Caco-2 (cell line): Measurements from ENCODE around the gene IGSF23. TPM values are rescaled to one million over a fixed set of nuclear protein-coding genes. Genes with fewer than 3 reads are reported as not detected.

ENCODE experiments used
- BruUV-seq: library from RNA; stranded (reverse); fragments of 400-500 nt; replicated peaks from 2 replicates; lab custom pipeline; 2021; lab: Mats Ljungman, UMichigan
- CTCF ChIA-PET: fragments of 300-600 bp; sonication (Branson Sonifier 250); formaldehyde crosslinking; loops from one replicate; lab custom pipeline; 2022; ENCODE audit warnings: antibody characterized with exemption; lab: Charles Lee
- POLR2A ChIA-PET: fragments of 300-600 bp; sonication (Branson Sonifier 250); formaldehyde crosslinking; loops from one replicate; lab custom pipeline; 2022; ENCODE audit warnings: antibody characterized with exemption; lab: Charles Lee
- DNase-seq, 2 experiments: peaks; one replicate each; pipeline versions ENCODE4 v3.0.0 to v3.0.0-alpha.2; 2020 to 2022
- H3K27me3 ChIP-seq: replicated peaks from 2 replicates; pipeline ENCODE4 v1.6.0; 2011; ENCODE audit warnings: low read length; ENCODE audit not compliant: control insufficient read depth, insufficient read depth
- H3K36me3 ChIP-seq: 2 replicates; pipeline ENCODE4 v1.5.1; 2011; ENCODE audit warnings: low read length; ENCODE audit not compliant: control insufficient read depth, insufficient read depth
- H3K4me1 ChIP-seq: fragments of 250-450 bp; sonication (Bioruptor Pico); 2 replicates; pipeline ENCODE4 v1.5.1; 2020; ENCODE audit warnings: mild to moderate bottlenecking
- H3K4me3 ChIP-seq: 2 replicates; pipeline ENCODE4 v1.5.1; 2011; ENCODE audit warnings: low read depth, mild to moderate bottlenecking, control low read depth, low read length
- H3K9me3 ChIP-seq: fragments of 250-450 bp; sonication (Bioruptor Pico); 2 replicates; pipeline ENCODE4 v1.5.1; 2020; ENCODE audit warnings: mild to moderate bottlenecking, moderate library complexity
- H3K27ac Mint-ChIP-seq: one replicate; pipeline ENCODE4 v1.8.0; 2022; ENCODE audit warnings: mixed read lengths; ENCODE audit not compliant: unreplicated experiment
- H3K27me3 Mint-ChIP-seq: one replicate; pipeline ENCODE4 v1.8.0; 2022; ENCODE audit warnings: mixed read lengths; ENCODE audit not compliant: insufficient read depth, unreplicated experiment
- H3K36me3 Mint-ChIP-seq: one replicate; pipeline ENCODE4 v1.8.0; 2022; ENCODE audit warnings: mild to moderate bottlenecking, mixed read lengths; ENCODE audit not compliant: insufficient read depth, unreplicated experiment
- H3K4me1 Mint-ChIP-seq: one replicate; pipeline ENCODE4 v1.8.0; 2022; ENCODE audit warnings: low read depth, mixed read lengths; ENCODE audit not compliant: unreplicated experiment
- H3K4me3 Mint-ChIP-seq: one replicate; pipeline ENCODE4 v1.8.0; 2022; ENCODE audit warnings: mild to moderate bottlenecking, moderate library complexity, mixed read lengths; ENCODE audit not compliant: unreplicated experiment
- H3K9me3 Mint-ChIP-seq: one replicate; pipeline ENCODE4 v1.8.0; 2022; ENCODE audit warnings: mixed read lengths; ENCODE audit not compliant: unreplicated experiment
- CTCF ChIP-seq, 2 experiments: fragments of 200-600 bp in 1 of 2; IDR thresholded peaks; 1 replicate in 1 of 2; 2 replicates in 1 of 2; pipeline versions ENCODE4 v1.5.1 to v1.8.0; 2011 to 2022; ENCODE audit warnings: antibody characterized with exemption in 1 of 2, control low read depth in 1 of 2, inconsistent platforms in 1 of 2, low read depth in 1 of 2, low read length in 1 of 2, mild to moderate bottlenecking in 1 of 2, moderate library complexity in 1 of 2; ENCODE audit not compliant: insufficient read depth in 1 of 2, severe bottlenecking in 1 of 2, unreplicated experiment in 1 of 2
- intact Hi-C: fragments of 100-400 bp; cut with micrococcal nuclease; formaldehyde crosslinking; loops from one replicate; pipeline ENCODE4 v1.10.0; 2022; ENCODE audit not compliant: unreplicated experiment
- total RNA-seq: library from RNA; stranded (reverse); gene quantifications from 2 replicates; pipeline ENCODE4 v1.2.3, GENCODE V29; 2022

Gene IGSF23
- total RNA-seq, 1 experiment from 2014 or later, result 3.9 TPM

GRCh38 chr19:44647144-44647543, 33.8 kb downstream of the IGSF23 start:
- peak overlapping the region; percentile 37 for H3K27ac Mint-ChIP-seq
- H3K4me3 ChIP-seq, result no peak overlapping the region
- H3K4me1 Mint-ChIP-seq, result peaks cover 5% of the 10 kb centered on the region
- H3K36me3 Mint-ChIP-seq, result peaks cover 84% of the 10 kb centered on the region
- no peak for TF ChIP-seq CTCF (IDR thresholded peaks at IDR 0.05; ENCODE audit: insufficient read depth in 1 of 2, low read depth in 1 of 2, low read length in 1 of 2, severe bottlenecking in 1 of 2, unreplicated experiment in 1 of 2)
- no peaks in the 10 kb centered on the region for H3K9me3 ChIP-seq
- H3K4me1 ChIP-seq, result peaks cover 12% of the 10 kb centered on the region
- ChIA-PET POLR2A (no interaction called here), CTCF (no interaction called here)
- no peak overlapping the region for H3K4me3 Mint-ChIP-seq
- peaks cover 16% of the 10 kb centered on the region for H3K36me3 ChIP-seq
- no peaks in the 10 kb centered on the region for H3K27me3 ChIP-seq
- BruUV-seq, result no TSS peak
- intact Hi-C loops, result no loop called here
- no peaks in the 10 kb centered on the region for H3K9me3 Mint-ChIP-seq
- DNase-seq, result no peak
- H3K27me3 Mint-ChIP-seq, result no peaks in the 10 kb centered on the region

DNA sequence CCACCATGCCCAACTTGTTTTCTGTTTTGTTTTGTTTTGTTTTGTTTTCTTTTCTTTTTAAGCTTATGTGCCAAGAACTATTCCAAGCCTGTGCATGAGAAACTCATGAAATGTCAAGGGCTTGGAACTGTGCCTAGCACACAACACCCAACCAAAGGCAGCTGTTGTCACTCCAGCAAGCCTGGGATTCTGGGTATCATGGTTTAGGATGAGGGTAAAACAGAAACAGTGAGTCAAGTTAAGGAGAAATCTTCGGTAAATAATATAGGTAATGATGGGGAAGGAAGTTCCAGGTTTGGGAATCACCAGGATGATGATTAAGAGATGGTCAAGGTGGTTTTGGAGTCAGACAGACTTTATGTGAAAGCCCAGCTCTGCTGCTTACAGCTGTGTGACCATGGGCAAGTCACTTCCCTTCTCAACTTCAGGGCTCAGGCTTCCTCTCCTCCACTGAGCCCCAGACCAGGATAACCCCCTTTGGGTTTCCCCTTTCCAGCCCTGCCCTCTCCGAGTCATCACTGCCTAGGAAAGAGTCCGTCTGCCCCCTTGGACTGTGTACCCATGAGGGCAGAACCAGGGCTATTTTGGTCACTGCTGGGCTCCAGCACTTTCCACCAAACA, 35.4 kb downstream of the IGSF23 start:
- Mint-ChIP-seq H3K27ac (no peak overlapping the region), H3K36me3 (peaks cover 94% of the 10 kb centered on the region), H3K27me3 (no peaks in the 10 kb centered on the region), H3K4me3 (no peak overlapping the region), H3K4me1 (peaks cover 12% of the 10 kb centered on the region), H3K9me3 (no peaks in the 10 kb centered on the region)
- no TSS peak for BruUV-seq
- H3K9me3 ChIP-seq, result no peaks in the 10 kb centered on the region
- peaks cover 22% of the 10 kb centered on the region for H3K36me3 ChIP-seq
- POLR2A ChIA-PET, result interaction anchor here (0.6 to 0.7 kb wide), 2 partner anchors 93 to 802 kb away, joined by 3 read pairs; no protein-coding TSS in a partner anchor
- intact Hi-C loops, result no loop called here
- H3K4me1 ChIP-seq, result peaks cover 8% of the 10 kb centered on the region; the same call in 1 of the 2 replicates
- no peak for TF ChIP-seq CTCF (IDR thresholded peaks at IDR 0.05; ENCODE audit: insufficient read depth in 1 of 2, low read depth in 1 of 2, low read length in 1 of 2, severe bottlenecking in 1 of 2, unreplicated experiment in 1 of 2)
- DNase-seq, result no peak
- CTCF ChIA-PET, result interaction anchor here (0.6 to 1.3 kb wide), 4 partner anchors 38 to 552 kb away, joined by 3 to 4 read pairs (median 4); no protein-coding TSS in a partner anchor
- no peaks in the 10 kb centered on the region for H3K27me3 ChIP-seq
- H3K4me3 ChIP-seq, result no peak overlapping the region

- intact Hi-C loops, result no loop called here
- Histone ChIP-seq H3K27me3 (no peaks in the 10 kb centered on the region), H3K36me3 (peaks cover 22% of the 10 kb centered on the region), H3K4me1 (peaks cover 8% of the 10 kb centered on the region; the same call in 1 of the 2 replicates), H3K9me3 (no peaks in the 10 kb centered on the region), H3K4me3 (no peak overlapping the region)
- ChIA-PET CTCF (interaction anchor here (0.7 to 1.3 kb wide), 2 partner anchors 39 to 47 kb away, joined by 4 to 6 read pairs; no protein-coding TSS in a partner anchor), POLR2A (no interaction called here)
- peak overlapping the region; percentile 72 for H3K27ac Mint-ChIP-seq
- peaks cover 12% of the 10 kb centered on the region for H3K4me1 Mint-ChIP-seq
- H3K4me3 Mint-ChIP-seq, result no peak overlapping the region
- no TSS peak for BruUV-seq
- H3K36me3 Mint-ChIP-seq, result peaks cover 94% of the 10 kb centered on the region
- H3K9me3 Mint-ChIP-seq, result no peaks in the 10 kb centered on the region
- H3K27me3 Mint-ChIP-seq, result no peaks in the 10 kb centered on the region
- DNase-seq, result no peak
- TF ChIP-seq CTCF (IDR thresholded peaks at IDR 0.05; ENCODE audit: insufficient read depth in 1 of 2, low read depth in 1 of 2, low read length in 1 of 2, severe bottlenecking in 1 of 2, unreplicated experiment in 1 of 2), result no peak
Observed at GRCh38 chr19:44649578-44650145, 36.3 kb downstream of the IGSF23 start.
